IPS-15b (cell line): ENCODE data around the gene ZYX.
"Not testable (repeated sequence)": the region's sequence is repeated elsewhere in the genome, so short reads cannot be mapped to it uniquely, and the experiment has no call there.

ENCODE experiments used
- H3K27me3 ChIP-seq: one replicate; pipeline ENCODE4 v1.6.1; 2013; ENCODE audit warnings: low read length; ENCODE audit not compliant: control insufficient read depth, insufficient read depth
- H3K36me3 ChIP-seq: one replicate; pipeline ENCODE4 v1.6.1; 2013; ENCODE audit warnings: low read length; ENCODE audit not compliant: control insufficient read depth, insufficient read depth
- H3K4me1 ChIP-seq: one replicate; pipeline ENCODE4 v1.6.1; 2013; ENCODE audit warnings: mild to moderate bottlenecking, low read length; ENCODE audit not compliant: control insufficient read depth, insufficient read depth
- H3K4me3 ChIP-seq: one replicate; pipeline ENCODE4 v1.5.1; 2013; ENCODE audit warnings: low read depth, low read length
- H3K9ac ChIP-seq: one replicate; pipeline ENCODE4 v1.6.1; 2013; ENCODE audit warnings: low read depth, mild to moderate bottlenecking, low read length
- H3K9me3 ChIP-seq: one replicate; pipeline ENCODE4 v1.6.1; 2013; ENCODE audit warnings: mild to moderate bottlenecking, low read length; ENCODE audit not compliant: control insufficient read depth, insufficient read depth

The ZYX gene

DNA sequence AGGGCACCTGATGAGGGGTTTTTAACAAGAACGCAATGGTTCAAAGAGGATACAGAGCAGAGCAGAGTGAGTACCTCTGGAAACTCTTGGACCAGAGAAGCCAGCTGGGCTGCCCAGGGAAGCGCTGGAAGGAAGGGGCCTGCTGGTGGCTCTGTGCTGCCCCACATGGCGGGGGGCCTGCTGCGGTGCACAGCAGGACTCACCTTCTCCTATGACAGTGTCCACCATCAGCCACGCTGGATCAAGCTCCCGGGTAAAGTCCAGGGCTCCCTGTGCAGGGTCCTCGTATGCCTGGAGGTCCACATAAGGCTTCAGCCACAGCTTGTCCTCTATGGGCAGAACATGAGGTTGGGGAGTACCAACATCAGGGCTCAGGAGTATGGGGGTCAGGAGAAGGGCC is 15.0 kb downstream of the ZYX start:
- H3K9ac ChIP-seq, result no peak overlapping the region
- H3K4me3 ChIP-seq, result no peak overlapping the region
- peaks cover 91% of the 10 kb centered on the region for H3K36me3 ChIP-seq
- H3K9me3 ChIP-seq, result no peaks in the 10 kb centered on the region
- no peaks in the 10 kb centered on the region for H3K27me3 ChIP-seq
- no peaks in the 10 kb centered on the region for H3K4me1 ChIP-seq

DNA sequence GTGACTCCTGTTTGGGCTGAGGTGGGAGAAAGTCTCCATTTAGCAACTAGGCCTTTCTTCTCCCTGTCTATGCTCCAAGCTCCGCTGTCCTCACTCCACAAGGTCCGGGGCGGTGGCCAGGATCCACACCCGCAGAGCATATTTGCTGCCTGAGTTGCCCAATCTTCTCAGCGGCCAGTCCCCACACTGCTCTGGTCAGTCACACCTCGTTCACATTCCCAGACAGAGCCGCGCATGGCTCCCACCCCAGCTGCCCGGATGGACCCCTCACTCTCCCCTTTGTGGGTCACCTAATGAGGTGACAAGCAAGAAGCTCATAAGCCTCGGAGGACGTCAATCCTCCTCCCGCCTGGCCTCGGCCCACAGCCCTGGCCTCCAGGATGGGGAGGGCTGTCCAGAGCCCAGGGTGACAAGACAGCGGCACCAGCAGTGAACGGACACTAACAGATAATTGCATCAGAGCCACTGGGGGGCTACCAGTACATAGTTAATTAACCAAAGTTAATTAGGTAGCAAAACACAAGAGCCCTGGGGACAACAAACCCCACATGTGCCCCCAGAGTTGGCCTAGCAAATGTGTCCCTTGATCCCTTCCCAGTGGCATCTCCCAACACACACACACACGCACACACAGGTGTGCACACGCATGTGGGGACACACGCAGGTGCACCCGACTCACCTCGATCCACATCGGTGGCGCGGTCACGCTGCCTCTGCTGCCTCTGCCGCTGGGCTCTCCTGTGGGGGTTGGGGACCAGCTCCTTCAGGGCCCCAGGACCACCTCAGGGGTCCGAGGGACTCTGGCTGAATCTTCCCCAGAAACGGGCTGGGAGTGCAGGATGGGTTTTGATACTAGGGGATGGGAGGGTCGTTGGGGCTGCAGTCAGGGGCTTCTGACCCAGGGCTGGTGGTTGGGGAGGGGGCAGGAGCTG is 15.7 kb downstream of the ZYX start:
- no peaks in the 10 kb centered on the region for H3K27me3 ChIP-seq
- no peak overlapping the region for H3K4me3 ChIP-seq
- H3K9ac ChIP-seq, result no peak overlapping the region
- no peaks in the 10 kb centered on the region for H3K4me1 ChIP-seq
- H3K36me3 ChIP-seq, result peaks cover 87% of the 10 kb centered on the region
- H3K9me3 ChIP-seq, result no peaks in the 10 kb centered on the region

DNA sequence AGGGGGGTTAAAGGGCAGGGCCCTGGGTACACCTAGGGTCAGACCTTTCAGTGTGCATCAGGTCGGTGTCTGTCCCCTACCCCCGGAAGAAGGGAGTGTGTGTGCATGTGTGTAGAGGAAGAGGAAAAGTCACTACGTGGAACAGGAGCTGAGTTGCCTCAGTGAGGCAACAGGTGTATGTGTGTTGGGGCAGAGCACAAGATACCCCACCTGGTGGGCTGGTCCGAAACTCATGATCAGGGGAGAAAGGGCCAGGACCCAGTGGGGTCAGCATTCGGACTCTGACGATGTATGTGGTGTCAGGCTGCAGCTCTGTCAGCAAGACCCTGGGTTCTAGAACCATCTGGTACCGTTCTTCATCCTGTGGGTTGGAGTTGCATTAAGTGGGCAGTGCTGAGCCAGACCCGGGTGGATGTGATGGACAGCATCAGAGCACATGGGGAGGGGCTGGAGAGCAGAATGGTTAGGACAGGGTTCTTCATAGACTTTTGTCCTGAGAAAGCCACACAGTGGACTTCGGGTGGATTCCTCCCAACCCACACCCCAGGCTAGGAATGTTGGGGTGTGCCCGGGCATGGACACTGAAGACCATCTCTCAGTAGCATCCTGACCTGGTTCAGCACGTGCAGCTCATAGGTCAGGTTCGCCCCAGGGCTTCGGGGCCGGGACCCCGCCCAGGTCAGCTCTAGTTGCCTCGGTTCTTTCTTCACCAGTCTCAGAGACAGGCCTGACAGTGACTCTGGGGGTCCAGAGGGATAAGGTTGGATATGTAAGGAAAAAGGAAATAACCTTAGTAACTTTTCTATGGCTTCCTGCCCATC is 16.8 kb downstream of the ZYX start:
- no peaks in the 10 kb centered on the region for H3K27me3 ChIP-seq
- no peak overlapping the region for H3K9ac ChIP-seq
- no peaks in the 10 kb centered on the region for H3K4me1 ChIP-seq
- H3K36me3 ChIP-seq, result peaks cover 80% of the 10 kb centered on the region
- no peaks in the 10 kb centered on the region for H3K9me3 ChIP-seq
- no peak overlapping the region for H3K4me3 ChIP-seq

DNA sequence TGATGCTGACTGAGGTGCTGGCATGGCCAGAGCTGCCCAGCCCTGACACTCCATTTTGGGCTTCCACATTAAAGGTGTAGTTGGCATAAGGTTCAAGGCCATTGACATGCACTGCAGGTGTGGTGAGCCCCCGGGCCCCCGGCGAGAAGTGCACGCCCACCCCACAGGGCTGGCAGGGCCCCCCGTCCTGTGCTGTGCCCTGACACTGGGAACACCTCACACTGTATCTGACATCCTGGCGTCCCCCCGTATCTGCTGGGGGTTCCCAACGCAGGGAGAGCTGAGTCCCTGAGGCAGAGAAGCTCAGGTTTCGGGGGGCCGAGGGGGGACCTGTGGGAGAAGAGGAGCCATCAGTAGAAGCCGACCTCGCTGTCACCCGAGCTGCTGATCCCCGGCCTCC is 17.5 kb downstream of the ZYX start:
- Histone ChIP-seq H3K4me3 (no peak overlapping the region), H3K4me1 (no peaks in the 10 kb centered on the region), H3K36me3 (peaks cover 74% of the 10 kb centered on the region), H3K9ac (no peak overlapping the region), H3K27me3 (no peaks in the 10 kb centered on the region), H3K9me3 (no peaks in the 10 kb centered on the region)

DNA sequence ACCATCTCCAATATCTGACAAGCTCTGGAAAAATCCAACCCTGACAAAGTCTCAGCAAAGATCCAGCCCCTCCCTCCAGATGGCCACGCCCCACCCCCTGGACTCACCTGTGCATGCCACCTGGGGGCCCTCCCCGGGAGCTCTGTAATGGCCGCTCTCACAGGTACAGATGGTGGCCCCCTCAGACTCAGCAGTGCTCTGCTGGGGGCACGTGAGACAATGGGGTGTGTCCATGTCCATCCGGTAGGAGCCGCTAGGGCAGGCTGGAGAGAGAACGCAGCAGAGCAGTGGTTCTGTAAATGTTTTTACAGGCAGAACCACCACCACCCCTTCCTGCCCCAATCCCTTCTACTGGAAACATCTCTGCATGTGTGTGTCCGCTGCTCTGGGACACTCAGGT is 18.0 kb downstream of the ZYX start:
- Histone ChIP-seq H3K9ac (no peak overlapping the region), H3K4me3 (no peak overlapping the region), H3K27me3 (no peaks in the 10 kb centered on the region), H3K4me1 (no peaks in the 10 kb centered on the region), H3K9me3 (no peaks in the 10 kb centered on the region), H3K36me3 (peaks cover 68% of the 10 kb centered on the region)

DNA sequence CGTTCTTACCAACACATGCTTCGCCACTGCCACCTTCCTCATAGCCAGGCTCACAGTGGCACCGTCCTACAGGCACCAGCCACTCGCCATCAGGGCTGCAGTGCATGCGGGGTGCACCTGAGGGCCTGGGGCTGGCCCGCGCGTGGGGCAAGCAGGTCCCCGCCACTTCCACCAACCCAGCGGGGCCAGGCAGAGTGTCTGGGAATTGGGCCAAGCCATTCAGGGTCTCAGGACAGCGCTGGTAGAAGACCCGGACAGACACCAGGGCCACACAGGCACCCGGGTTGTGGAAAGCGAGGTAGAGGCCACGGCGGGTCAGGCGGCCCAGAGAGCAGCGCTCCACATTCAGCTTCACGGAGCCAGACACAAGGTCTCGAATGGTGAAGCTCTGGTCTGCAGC is 18.5 kb downstream of the ZYX start:
- Histone ChIP-seq H3K9me3 (no peaks in the 10 kb centered on the region), H3K4me1 (no peaks in the 10 kb centered on the region), H3K4me3 (no peak overlapping the region), H3K27me3 (no peaks in the 10 kb centered on the region), H3K36me3 (peaks cover 66% of the 10 kb centered on the region), H3K9ac (no peak overlapping the region)

DNA sequence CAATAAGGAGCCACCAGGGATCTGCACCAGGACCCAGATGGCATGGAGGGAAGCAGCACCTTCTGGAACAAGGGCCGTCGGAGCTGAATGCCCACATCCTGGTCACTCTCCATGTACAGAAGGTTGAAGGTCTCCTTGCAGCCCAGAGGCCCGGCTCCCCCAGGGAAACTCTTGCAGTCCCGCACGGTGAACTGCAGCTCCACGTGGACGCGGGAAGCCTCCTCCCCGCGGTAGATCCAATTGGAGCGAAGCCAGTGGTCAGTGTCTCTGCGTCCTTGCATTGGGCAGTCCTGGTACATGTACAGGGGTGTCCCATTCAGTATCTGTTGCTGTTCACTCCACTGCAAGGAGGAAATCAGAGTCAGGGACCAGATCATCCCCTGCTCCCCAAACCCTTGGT is 20.1 kb downstream of the ZYX start:
- H3K27me3 ChIP-seq, result no peaks in the 10 kb centered on the region
- peaks cover 49% of the 10 kb centered on the region for H3K36me3 ChIP-seq

DNA sequence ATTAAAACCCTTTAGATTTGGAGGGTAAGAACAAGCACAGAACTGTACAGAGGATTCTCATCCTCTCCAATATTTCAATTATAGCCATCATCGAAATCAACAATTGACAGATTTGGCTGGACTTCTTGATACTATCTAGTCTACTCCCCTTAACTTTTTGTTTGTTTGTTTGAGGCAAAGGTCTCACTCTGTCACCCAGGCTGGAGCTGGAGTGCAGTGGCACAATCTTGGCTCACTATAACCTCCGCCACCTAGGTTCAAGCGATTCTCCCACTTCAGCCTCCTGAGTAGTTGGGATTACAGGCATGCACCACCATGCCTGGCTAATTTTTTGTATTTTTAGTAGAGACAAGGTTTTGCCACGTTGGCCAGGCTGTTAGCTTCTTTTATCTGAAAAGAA is 21.1 kb downstream of the ZYX start:
- Histone ChIP-seq H3K36me3 (peaks cover 40% of the 10 kb centered on the region), H3K4me1 (peaks cover 19% of the 10 kb centered on the region)
- H3K27me3 ChIP-seq, H3K9me3 ChIP-seq, H3K9ac ChIP-seq, H3K4me3 ChIP-seq: not testable (repeated sequence)

More for the DNA sequence above, 20.1 kb downstream of the ZYX start:
- Histone ChIP-seq H3K4me1 (peaks cover 10% of the 10 kb centered on the region), H3K9me3 (no peaks in the 10 kb centered on the region), H3K9ac (no peak overlapping the region), H3K4me3 (no peak overlapping the region)

DNA sequence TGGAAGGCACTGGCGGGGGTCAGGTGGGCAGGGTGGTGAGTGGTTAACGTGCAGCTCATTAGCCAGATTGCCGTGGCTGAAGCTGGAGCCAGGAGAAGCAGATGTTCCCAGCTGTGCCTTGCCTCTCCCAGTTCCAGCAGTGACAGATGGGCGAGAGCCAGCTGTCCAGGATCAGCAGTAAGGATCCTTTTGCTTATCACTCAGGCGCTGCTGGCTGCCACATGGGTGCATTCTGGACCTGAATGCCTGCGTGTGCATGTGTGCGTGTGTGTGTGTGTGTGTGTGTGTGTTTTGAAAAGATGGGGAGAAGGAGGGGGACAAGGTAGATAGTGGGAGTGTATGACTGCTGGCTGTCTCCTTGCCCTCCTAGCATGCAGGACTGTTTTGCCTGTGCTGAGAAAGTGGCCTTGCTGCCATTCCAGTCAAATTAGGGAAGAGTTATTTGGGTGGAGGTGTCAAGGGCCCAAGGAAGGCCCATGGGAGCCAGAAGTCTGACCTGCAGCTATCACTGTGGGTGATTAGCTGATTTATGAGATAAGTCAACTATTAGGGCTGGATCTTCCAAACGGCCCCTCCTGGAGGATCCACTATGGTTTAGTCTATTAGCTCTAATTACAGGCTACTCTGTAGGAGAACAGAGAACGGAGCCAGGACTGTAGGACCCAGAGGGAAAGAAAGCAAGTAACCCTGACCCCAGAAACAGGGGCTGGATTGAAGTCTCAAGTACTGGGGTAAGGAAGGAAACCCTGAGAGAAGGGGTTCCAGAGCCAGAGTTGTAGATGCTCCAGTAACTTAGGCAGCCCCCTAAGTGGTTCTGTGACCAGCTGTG is 24.2 kb downstream of the ZYX start:
- H3K27me3 ChIP-seq, result no peaks in the 10 kb centered on the region
- H3K36me3 ChIP-seq, result peaks cover 11% of the 10 kb centered on the region
- no peak overlapping the region for H3K9ac ChIP-seq
- H3K9me3 ChIP-seq, result no peaks in the 10 kb centered on the region
- peaks cover 29% of the 10 kb centered on the region for H3K4me1 ChIP-seq
- H3K4me3 ChIP-seq, result peak overlapping the region; percentile 28

DNA sequence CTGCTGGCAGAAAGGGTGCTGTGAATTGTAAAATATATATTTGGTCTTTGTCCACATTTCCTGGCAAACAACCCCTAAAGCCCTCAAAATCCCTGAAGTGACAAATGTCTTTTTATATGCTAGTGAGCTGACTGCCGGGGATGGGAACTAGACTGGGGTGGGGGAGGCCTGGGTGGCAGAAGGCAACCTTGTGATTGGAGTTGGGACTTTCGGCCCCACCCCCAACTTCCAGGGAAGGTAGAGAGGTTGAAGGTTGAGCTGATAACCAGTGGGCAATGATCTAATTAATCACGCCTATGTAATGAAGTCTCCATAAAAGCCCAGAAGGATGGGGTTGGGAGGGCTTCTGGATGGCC is 24.8 kb downstream of the ZYX start:
- peaks cover 32% of the 10 kb centered on the region for H3K4me1 ChIP-seq
- no peak overlapping the region for H3K9ac ChIP-seq
- peaks cover 5% of the 10 kb centered on the region for H3K36me3 ChIP-seq
- H3K9me3 ChIP-seq, result no peaks in the 10 kb centered on the region
- no peaks in the 10 kb centered on the region for H3K27me3 ChIP-seq
- H3K4me3 ChIP-seq, result peak overlapping the region; percentile 28
